ENCODE results near the gene AVEN.

- TF ChIP-seq, protein P1, sequence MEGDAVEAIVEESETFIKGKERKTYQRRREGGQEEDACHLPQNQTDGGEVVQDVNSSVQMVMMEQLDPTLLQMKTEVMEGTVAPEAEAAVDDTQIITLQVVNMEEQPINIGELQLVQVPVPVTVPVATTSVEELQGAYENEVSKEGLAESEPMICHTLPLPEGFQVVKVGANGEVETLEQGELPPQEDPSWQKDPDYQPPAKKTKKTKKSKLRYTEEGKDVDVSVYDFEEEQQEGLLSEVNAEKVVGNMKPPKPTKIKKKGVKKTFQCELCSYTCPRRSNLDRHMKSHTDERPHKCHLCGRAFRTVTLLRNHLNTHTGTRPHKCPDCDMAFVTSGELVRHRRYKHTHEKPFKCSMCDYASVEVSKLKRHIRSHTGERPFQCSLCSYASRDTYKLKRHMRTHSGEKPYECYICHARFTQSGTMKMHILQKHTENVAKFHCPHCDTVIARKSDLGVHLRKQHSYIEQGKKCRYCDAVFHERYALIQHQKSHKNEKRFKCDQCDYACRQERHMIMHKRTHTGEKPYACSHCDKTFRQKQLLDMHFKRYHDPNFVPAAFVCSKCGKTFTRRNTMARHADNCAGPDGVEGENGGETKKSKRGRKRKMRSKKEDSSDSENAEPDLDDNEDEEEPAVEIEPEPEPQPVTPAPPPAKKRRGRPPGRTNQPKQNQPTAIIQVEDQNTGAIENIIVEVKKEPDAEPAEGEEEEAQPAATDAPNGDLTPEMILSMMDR (IDR thresholded peaks at IDR 0.05) = no peak
- TF ChIP-seq POLR2AphosphoS5 (IDR thresholded peaks at IDR 0.05) (no peak), POLR2A (IDR thresholded peaks at IDR 0.05) (no peak), EP300 (IDR thresholded peaks at IDR 0.05) (no peak)
Measured at GRCh38 chr15:33934396-33934795, 104.6 kb downstream of the AVEN start.
